Pericardium fibroblast (primary cell): ENCODE results near the gene ORC1. TPM values are rescaled to one million over a fixed set of nuclear protein-coding genes. Genes with fewer than 3 reads are reported as not detected.

Experiments used
- total RNA-seq: library from RNA; depleted of rRNA; stranded (reverse); fragments of >200 nt; gene quantifications from 2 replicates; pipeline ENCODE4 v1.2.3, GENCODE V29; 2015

ORC1 gene
- 0.35 and 0.77 TPM in 2 replicates for total RNA-seq

DNA sequence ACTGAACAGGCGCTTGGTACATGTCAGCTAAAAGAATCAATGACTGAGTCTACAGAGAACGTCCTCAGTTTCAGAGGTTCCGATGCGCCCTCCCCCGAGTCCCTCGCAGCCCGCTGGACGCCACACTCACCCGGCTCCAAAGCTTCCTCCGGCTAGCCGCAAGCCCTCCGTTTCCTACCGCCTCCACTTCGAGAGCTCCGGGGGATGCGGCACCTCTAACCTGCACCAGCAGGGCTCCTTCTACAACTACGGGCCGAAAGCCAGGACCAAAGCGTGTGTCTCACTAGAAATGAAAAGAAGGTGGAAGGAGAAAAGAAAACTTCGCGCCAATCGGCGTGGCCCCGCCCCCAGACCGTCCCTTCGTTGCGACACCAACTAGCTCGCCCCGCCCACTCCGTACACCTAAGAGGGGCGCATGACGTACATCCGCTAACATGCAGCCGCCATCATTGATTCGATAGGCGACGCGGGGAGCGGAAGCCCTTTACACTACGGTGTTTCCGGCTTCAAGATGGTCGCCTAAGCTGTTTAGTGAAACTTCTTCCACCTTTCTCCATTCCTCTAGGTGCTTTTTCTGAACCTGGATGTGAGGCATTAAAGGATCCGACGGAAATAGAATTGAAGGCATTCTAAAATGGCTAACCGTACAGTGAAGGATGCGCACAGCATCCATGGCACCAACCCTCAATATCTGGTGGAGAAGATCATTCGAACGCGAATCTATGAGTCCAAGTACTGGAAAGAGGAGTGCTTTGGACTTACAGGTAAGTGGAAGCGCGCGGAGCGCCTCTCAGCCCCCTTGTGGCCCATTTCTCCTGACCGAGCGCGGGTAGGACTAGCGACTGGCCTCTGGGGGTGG lies at the start of gene ORC1, which contains the start of gene PRPF38A:
TSS of gene ORC1 (minus strand) at position 308 of the 859 bp plus-strand sequence. CDS start 2,200 bp downstream, outside the sequence.
TSS of gene PRPF38A (plus strand) at position 487 of the 859 bp plus-strand sequence. CDS start at position 635, 148 bp downstream.

GRCh38 chr1:52365746-52366516 lies 38.3 kb downstream of the ORC1 start, which contains the start of gene CC2D1B:
CC2D1B (minus strand) TSS chr1:52366205; CDS start chr1:52364620, 1,585 bp downstream.

Other genes starting within 250 kb of the ORC1 start
- 18.8 and 22.8 TPM in 2 replicates for gene CC2D1B, start 38.2 kb downstream of the ORC1 start, total RNA-seq
- gene PRPF38A, start 179 bp upstream of the ORC1 start, total RNA-seq: 8.0 and 11.8 TPM in 2 replicates
- 15.2 and 19.6 TPM in 2 replicates for gene TUT4, start 148.7 kb upstream of the ORC1 start, total RNA-seq
- 32.2 and 62.3 TPM in 2 replicates for gene GPX7, start 197.9 kb upstream of the ORC1 start, total RNA-seq
- 1.6 TPM in 1 of 2 replicates, not detected in the other for gene SHISAL2A, start 228.7 kb upstream of the ORC1 start, total RNA-seq